Common myeloid progenitor, CD34-positive (primary cell): Measurements from ENCODE around the gene ZMYND10.
A peak's percentile ranks its signal among the peaks of the same experiment; 100 is the strongest.

Source experiments
- CTCF ChIA-PET: fragments of 350-600 bp; sonication (Branson Sonifier 250); formaldehyde crosslinking; loops from one replicate; lab custom pipeline; 2021; ENCODE audit warnings: antibody characterized with exemption; lab: Charles Lee
- POLR2A ChIA-PET: fragments of 350-600 bp; sonication (Branson Sonifier 250); formaldehyde crosslinking; loops from one replicate; lab custom pipeline; 2021; ENCODE audit warnings: antibody characterized with exemption; lab: Charles Lee
- DNase-seq, 3 donors: peaks; one replicate each; pipeline versions ENCODE4 v3.0.0 to v3.0.0-alpha.2; 2013
- H3K27ac ChIP-seq, 2 experiments: 1 replicate in 1 of 2; 2 replicates in 1 of 2; pipeline ENCODE4 v1.7.0; 2013; ENCODE audit warnings: inconsistent platforms in 2 of 2, low read length in 2 of 2, mild to moderate bottlenecking in 2 of 2, low read depth in 1 of 2, moderate library complexity in 1 of 2; ENCODE audit not compliant: severe bottlenecking in 2 of 2, insufficient read depth in 1 of 2, poor library complexity in 1 of 2
- H3K27me3 ChIP-seq, 5 experiments: replicated peaks in 2 of 5; 1 replicate in 3 of 5; 2 replicates in 2 of 5; pipeline versions ENCODE4 v1.6.1 to v1.7.0; 2013; ENCODE audit warnings: low read length in 4 of 5, mild to moderate bottlenecking in 2 of 5, moderate library complexity in 2 of 5, inconsistent platforms in 1 of 5; ENCODE audit not compliant: insufficient read depth in 5 of 5, control insufficient read depth in 4 of 5
- H3K36me3 ChIP-seq, 4 experiments: 1 replicate in 2 of 4; 2 replicates in 2 of 4; pipeline versions ENCODE4 v1.6.1 to v1.7.0; 2013; ENCODE audit warnings: low read length in 3 of 4, control low read depth in 1 of 4, mild to moderate bottlenecking in 1 of 4; ENCODE audit not compliant: control insufficient read depth in 4 of 4, insufficient read depth in 4 of 4
- H3K4me1 ChIP-seq, 4 experiments: 1 replicate in 3 of 4; 2 replicates in 1 of 4; pipeline versions ENCODE4 v1.6.1 to v1.7.1; 2013; ENCODE audit warnings: low read length in 3 of 4, mild to moderate bottlenecking in 3 of 4, control low read depth in 1 of 4, inconsistent platforms in 1 of 4, moderate library complexity in 1 of 4; ENCODE audit not compliant: control insufficient read depth in 4 of 4, insufficient read depth in 4 of 4; ENCODE audit errors: control extremely low read depth in 1 of 4
- H3K4me3 ChIP-seq, 7 experiments: 1 replicate in 4 of 7; 2 replicates in 3 of 7; pipeline versions ENCODE4 v1.5.1 to v1.7.0; 2013; ENCODE audit warnings: mild to moderate bottlenecking in 7 of 7, low read length in 6 of 7, moderate library complexity in 6 of 7, inconsistent platforms in 2 of 7, low read depth in 2 of 7, control low read depth in 1 of 7; ENCODE audit not compliant: insufficient read depth in 4 of 7, control insufficient read depth in 1 of 7; ENCODE audit errors: extremely low read depth in 1 of 7
- H3K9me3 ChIP-seq, 5 experiments: 1 replicate in 4 of 5; 2 replicates in 1 of 5; pipeline versions ENCODE4 v1.6.1 to v1.7.1; 2013; ENCODE audit warnings: low read length in 4 of 5, mild to moderate bottlenecking in 2 of 5, inconsistent platforms in 1 of 5, low read depth in 1 of 5, moderate library complexity in 1 of 5; ENCODE audit not compliant: control insufficient read depth in 4 of 5, insufficient read depth in 2 of 5; ENCODE audit errors: control extremely low read depth in 1 of 5
- WGBS: methylation state at CpG from one replicate; pipeline ENCODE4 v1.1.5; 2013; ENCODE audit not compliant: insufficient coverage; 5-methylcytosine and 5-hydroxymethylcytosine counted together

The ZMYND10 gene

GRCh38 chr3:50378757-50379156 lies 33.2 kb upstream of the ZMYND10 start:
- Histone ChIP-seq H3K27ac (no peak overlapping the region), H3K27me3 (no peaks in the 10 kb centered on the region), H3K4me1 (peaks cover 0 to 9% (median 3%) of the 10 kb centered on the region in 4 experiments), H3K4me3 (peak overlapping the region in 1 of 7 experiments; percentile 19), H3K9me3 (no peaks in the 10 kb centered on the region), H3K36me3 (no peaks in the 10 kb centered on the region)
- no peak for DNase-seq
- WGBS, result 98% methylated on average over 15 of the region's 17 CpGs
- POLR2A ChIA-PET, result no interaction called here
- CTCF ChIA-PET, result interaction anchor here (0.9 to 1.1 kb wide), 2 partner anchors 8 to 31 kb away, joined by 3 read pairs; no protein-coding TSS in a partner anchor

GRCh38 chr3:50378024-50378423 lies 32.5 kb upstream of the ZMYND10 start:
- Histone ChIP-seq H3K4me1 (peaks cover 0 to 12% (median 8%) of the 10 kb centered on the region in 4 experiments), H3K4me3 (no peak overlapping the region), H3K9me3 (no peaks in the 10 kb centered on the region), H3K36me3 (no peaks in the 10 kb centered on the region), H3K27ac (no peak overlapping the region), H3K27me3 (no peaks in the 10 kb centered on the region)
- no peak for DNase-seq
- 96% methylated on average over 3 of the region's 6 CpGs for WGBS
- POLR2A ChIA-PET, result no interaction called here
- CTCF ChIA-PET, result no interaction called here

- no peak overlapping the region for H3K27ac ChIP-seq
- DNase-seq, result no peak
- H3K27me3 ChIP-seq, result no peaks in the 10 kb centered on the region
- POLR2A ChIA-PET, result no interaction called here
- H3K4me1 ChIP-seq, result peaks cover 0 to 20% (median 15%) of the 10 kb centered on the region in 4 experiments
- no peaks in the 10 kb centered on the region for H3K9me3 ChIP-seq
- 88% methylated on average over 7 of the region's 7 CpGs for WGBS
- CTCF ChIA-PET, result interaction anchor here (0.6 to 1.7 kb wide), 4 partner anchors 10 to 115 kb away, joined by 3 to 5 read pairs (median 4); no protein-coding TSS in a partner anchor
- no peak overlapping the region for H3K4me3 ChIP-seq
- H3K36me3 ChIP-seq, result no peaks in the 10 kb centered on the region
These were observed 29.9 kb upstream of the ZMYND10 start for GRCh38 chr3:50375258-50375931.

- no peaks in the 10 kb centered on the region for H3K27me3 ChIP-seq
- CTCF ChIA-PET, result interaction anchor here (0.6 to 1.7 kb wide), 3 partner anchors 11 to 114 kb away, joined by 3 to 5 read pairs (median 3); no protein-coding TSS in a partner anchor
- H3K36me3 ChIP-seq, result no peaks in the 10 kb centered on the region
- H3K27ac ChIP-seq, result no peak overlapping the region
- POLR2A ChIA-PET, result no interaction called here
- no peak for DNase-seq
- 83% methylated on average over 13 of the region's 22 CpGs for WGBS
- H3K4me3 ChIP-seq, result no peak overlapping the region
- peaks cover 0 to 20% (median 15%) of the 10 kb centered on the region in 4 experiments for H3K4me1 ChIP-seq
- no peaks in the 10 kb centered on the region for H3K9me3 ChIP-seq
These were observed 29.1 kb upstream of the ZMYND10 start for GRCh38 chr3:50374363-50375257.

GRCh38 chr3:50373146-50374051 lies 27.9 kb upstream of the ZMYND10 start:
- Histone ChIP-seq H3K27me3 (no peaks in the 10 kb centered on the region), H3K36me3 (no peaks in the 10 kb centered on the region), H3K27ac (no peak overlapping the region), H3K4me3 (no peak overlapping the region), H3K4me1 (peaks cover 0 to 20% (median 15%) of the 10 kb centered on the region in 4 experiments), H3K9me3 (no peaks in the 10 kb centered on the region)
- ChIA-PET CTCF (interaction anchor here (1.4 kb wide), 1 partner anchor 20 kb away, joined by 5 read pairs; no protein-coding TSS in a partner anchor), POLR2A (no interaction called here)
- 73% methylated on average over 9 of the region's 12 CpGs for WGBS
- DNase-seq, result no peak

GRCh38 chr3:50372349-50372748 lies 26.8 kb upstream of the ZMYND10 start:
- peaks cover 0 to 20% (median 15%) of the 10 kb centered on the region in 4 experiments for H3K4me1 ChIP-seq
- H3K36me3 ChIP-seq, result no peaks in the 10 kb centered on the region
- POLR2A ChIA-PET, result no interaction called here
- CTCF ChIA-PET, result interaction anchor here (0.6 to 1.4 kb wide), 3 partner anchors 18 to 24 kb away, joined by 3 to 5 read pairs (median 3); no protein-coding TSS in a partner anchor
- peak; percentile 46 to 77 (median 70) for DNase-seq
- no peak overlapping the region for H3K27ac ChIP-seq
- H3K27me3 ChIP-seq, result no peaks in the 10 kb centered on the region
- H3K4me3 ChIP-seq, result no peak overlapping the region
- no peaks in the 10 kb centered on the region for H3K9me3 ChIP-seq
- WGBS, result 80% methylated on average over 5 of the region's 8 CpGs
